GM04504 (cell line): ENCODE results near the gene SNCAIP.
A peak's percentile ranks its signal among the peaks of the same experiment; 100 is the strongest.
"Not testable (repeated sequence)": the region's sequence is repeated elsewhere in the genome, so short reads cannot be mapped to it uniquely, and the experiment has no call there.

ENCODE experiments used
- DNase-seq: peaks from one replicate; pipeline ENCODE4 v3.0.0-alpha.2; 2012; ENCODE audit warnings: low read depth

The SNCAIP gene

GRCh38 chr5:122468351-122469116 lies 156.5 kb downstream of the SNCAIP start:
- DNase-seq: no peak

GRCh38 chr5:122469384-122469919 lies 157.4 kb downstream of the SNCAIP start:
- no peak for DNase-seq

GRCh38 chr5:122470365-122470764 lies 158.3 kb downstream of the SNCAIP start:
- no peak for DNase-seq

- DNase-seq: no peak
Measured at GRCh38 chr5:122471031-122471751, 159.2 kb downstream of the SNCAIP start.

- no peak for DNase-seq
Measured at GRCh38 chr5:122471752-122472061, 159.7 kb downstream of the SNCAIP start.

- DNase-seq: no peak
Measured at GRCh38 chr5:122473138-122473843, 161.3 kb downstream of the SNCAIP start.

GRCh38 chr5:122473941-122474340 lies 161.9 kb downstream of the SNCAIP start:
- no peak for DNase-seq

GRCh38 chr5:122478741-122479442 lies 166.9 kb downstream of the SNCAIP start:
- DNase-seq: peak; percentile 43

GRCh38 chr5:122480146-122480545 lies 168.1 kb downstream of the SNCAIP start:
- no peak for DNase-seq

GRCh38 chr5:122484103-122484502 lies 172.1 kb downstream of the SNCAIP start:
- no peak for DNase-seq

- DNase-seq: no peak
Measured at GRCh38 chr5:122485226-122485625, 173.2 kb downstream of the SNCAIP start.

- not testable (repeated sequence) for DNase-seq
Measured at GRCh38 chr5:122486616-122487015, 174.6 kb downstream of the SNCAIP start.

- no peak for DNase-seq
Measured at GRCh38 chr5:122490718-122491117, 178.7 kb downstream of the SNCAIP start.

GRCh38 chr5:122492675-122493074 lies 180.6 kb downstream of the SNCAIP start:
- no peak for DNase-seq

- no peak for DNase-seq
Measured at GRCh38 chr5:122493091-122494021, 181.3 kb downstream of the SNCAIP start.

GRCh38 chr5:122494109-122494508 lies 182.1 kb downstream of the SNCAIP start:
- no peak for DNase-seq

GRCh38 chr5:122498163-122498562 lies 186.1 kb downstream of the SNCAIP start:
- no peak for DNase-seq

GRCh38 chr5:122499585-122499984 lies 187.5 kb downstream of the SNCAIP start:
- no peak for DNase-seq

GRCh38 chr5:122500245-122501088 lies 188.4 kb downstream of the SNCAIP start:
- no peak for DNase-seq

- no peak for DNase-seq
Measured at GRCh38 chr5:122501089-122501435, 189.0 kb downstream of the SNCAIP start.
